SK-N-MC (cell line): ENCODE data around the gene EPB41L1.
"Not testable (repeated sequence)": the region's sequence is repeated elsewhere in the genome, so short reads cannot be mapped to it uniquely, and the experiment has no call there.

ENCODE experiments used
- DNase-seq: peaks from one replicate; pipeline ENCODE4 v3.0.0-alpha.2; 2011; ENCODE audit warnings: low read depth, low spot score
- H3K27ac ChIP-seq: fragments of 200-600 bp; sonication (generic); 2 replicates; pipeline ENCODE4 v1.5.1; 2016; ENCODE audit warnings: mixed run types
- H3K36me3 ChIP-seq: fragments of 200-600 bp; sonication (generic); 2 replicates; pipeline ENCODE4 v1.6.1; 2017; ENCODE audit warnings: antibody characterized with exemption, low read length, mixed read lengths; ENCODE audit not compliant: insufficient read depth
- H3K4me3 ChIP-seq: fragments of 200-600 bp; sonication (generic); 2 replicates; pipeline ENCODE4 v1.5.1; 2016
- H3K9ac ChIP-seq: fragments of 200-600 bp; sonication (generic); 2 replicates; pipeline ENCODE4 v1.8.0; 2017; ENCODE audit warnings: mixed run types, mixed read lengths; ENCODE audit not compliant: insufficient read length
- H3K9me3 ChIP-seq: fragments of 200-600 bp; sonication (generic); 2 replicates; pipeline ENCODE4 v1.6.1; 2017; ENCODE audit warnings: low read depth, mild to moderate bottlenecking, antibody characterized with exemption, low read length, moderate library complexity, mixed read lengths
- EZH2 ChIP-seq: fragments of 200-600 bp; sonication (generic); IDR thresholded peaks from one replicate; pipeline ENCODE4 v1.6.1; 2017; ENCODE audit warnings: antibody characterized with exemption
- FOXP2 ChIP-seq: optimal IDR thresholded peaks from 2 replicates; pipeline ENCODE3; 2011; ENCODE audit warnings: mild to moderate bottlenecking, moderate library complexity; ENCODE audit not compliant: insufficient read depth; ENCODE audit errors: extremely low read length, control extremely low read depth
- POLR2AphosphoS5 ChIP-seq: IDR thresholded peaks from 2 replicates; pipeline ENCODE4 v1.6.1; 2012; ENCODE audit warnings: mild to moderate bottlenecking, low read depth, low read length, borderline replicate concordance

Gene EPB41L1

GRCh38 chr20:36132802-36133211 lies 21.7 kb upstream of the EPB41L1 start:
- TF ChIP-seq EZH2 (no peak), FOXP2 (no peak), POLR2AphosphoS5 (no peak)
- Histone ChIP-seq H3K27ac (no peak overlapping the region), H3K36me3 (no peaks in the 10 kb centered on the region), H3K9ac (no peak overlapping the region), H3K9me3 (no peaks in the 10 kb centered on the region), H3K4me3 (no peak overlapping the region)
- DNase-seq, result no peak

- no peak for DNase-seq
- no peak for TF ChIP-seq FOXP2
- TF ChIP-seq POLR2AphosphoS5, result no peak
- TF ChIP-seq EZH2, result no peak
- H3K9me3 ChIP-seq, result no peaks in the 10 kb centered on the region
- H3K27ac ChIP-seq, result no peak overlapping the region
- H3K36me3 ChIP-seq, result no peaks in the 10 kb centered on the region
- H3K4me3 ChIP-seq, result no peak overlapping the region
- no peak overlapping the region for H3K9ac ChIP-seq
These were observed 20.7 kb upstream of the EPB41L1 start for GRCh38 chr20:36133821-36134220.

- H3K9ac ChIP-seq, result no peak overlapping the region
- no peak for TF ChIP-seq POLR2AphosphoS5
- TF ChIP-seq FOXP2, result no peak
- TF ChIP-seq EZH2, result no peak
- no peaks in the 10 kb centered on the region for H3K36me3 ChIP-seq
- H3K27ac ChIP-seq, result no peak overlapping the region
- no peaks in the 10 kb centered on the region for H3K9me3 ChIP-seq
- no peak for DNase-seq
- H3K4me3 ChIP-seq, result no peak overlapping the region
These were observed 19.4 kb upstream of the EPB41L1 start for GRCh38 chr20:36135159-36135558.

GRCh38 chr20:36135821-36136220 lies 18.7 kb upstream of the EPB41L1 start:
- TF ChIP-seq EZH2 (no peak), POLR2AphosphoS5 (no peak), FOXP2 (no peak)
- H3K36me3 ChIP-seq, result no peaks in the 10 kb centered on the region
- DNase-seq, result no peak
- no peak overlapping the region for H3K9ac ChIP-seq
- H3K27ac ChIP-seq, result no peak overlapping the region
- no peaks in the 10 kb centered on the region for H3K9me3 ChIP-seq
- no peak overlapping the region for H3K4me3 ChIP-seq

- not testable (repeated sequence) for H3K4me3 ChIP-seq, H3K27ac ChIP-seq, H3K36me3 ChIP-seq, DNase-seq, H3K9me3 ChIP-seq, H3K9ac ChIP-seq
These were observed 17.2 kb upstream of the EPB41L1 start for GRCh38 chr20:36137313-36137712.

- TF ChIP-seq EZH2, result no peak
- no peak for TF ChIP-seq POLR2AphosphoS5
- no peak for TF ChIP-seq FOXP2
- no peak overlapping the region for H3K27ac ChIP-seq
- no peaks in the 10 kb centered on the region for H3K36me3 ChIP-seq
- no peaks in the 10 kb centered on the region for H3K9me3 ChIP-seq
- no peak overlapping the region for H3K4me3 ChIP-seq
- no peak for DNase-seq
- no peak overlapping the region for H3K9ac ChIP-seq
These were observed 13.2 kb upstream of the EPB41L1 start for GRCh38 chr20:36141310-36141709.

GRCh38 chr20:36144336-36144735 lies 10.2 kb upstream of the EPB41L1 start:
- H3K9ac ChIP-seq, result no peak overlapping the region
- H3K27ac ChIP-seq, result no peak overlapping the region
- no peaks in the 10 kb centered on the region for H3K36me3 ChIP-seq
- no peak overlapping the region for H3K4me3 ChIP-seq
- H3K9me3 ChIP-seq, result no peaks in the 10 kb centered on the region
- DNase-seq, result no peak
- TF ChIP-seq FOXP2 (no peak), POLR2AphosphoS5 (no peak), EZH2 (no peak)

- no peak for TF ChIP-seq FOXP2
- TF ChIP-seq EZH2, result no peak
- TF ChIP-seq POLR2AphosphoS5, result no peak
- Histone ChIP-seq H3K36me3 (no peaks in the 10 kb centered on the region), H3K4me3 (no peak overlapping the region), H3K27ac (no peak overlapping the region), H3K9ac (no peak overlapping the region), H3K9me3 (no peaks in the 10 kb centered on the region)
- DNase-seq, result no peak
These were observed 8.4 kb upstream of the EPB41L1 start for GRCh38 chr20:36145877-36146707.

- H3K36me3 ChIP-seq, result no peaks in the 10 kb centered on the region
- TF ChIP-seq POLR2AphosphoS5 (no peak), FOXP2 (no peak), EZH2 (no peak)
- no peak overlapping the region for H3K27ac ChIP-seq
- H3K9me3 ChIP-seq, result no peaks in the 10 kb centered on the region
- H3K4me3 ChIP-seq, result no peak overlapping the region
- no peak for DNase-seq
- H3K9ac ChIP-seq, result no peak overlapping the region
These were observed 6.8 kb upstream of the EPB41L1 start for GRCh38 chr20:36147690-36148089.
